A549 treated with Mapracorat at 1 μM for 4 hours (cell line): ENCODE data around the gene OBP2B. TPM values are rescaled to one million over a fixed set of nuclear protein-coding genes. Genes with fewer than 3 reads are reported as not detected.

Source experiments
- total RNA-seq: library from RNA; stranded (reverse); fragments of 200-300 nt; extraction: Qiagen RNA extraction; gene quantifications from 5 replicates; pipeline ENCODE4 v1.2.3, GENCODE V29; 2022

The OBP2B gene, protein sequence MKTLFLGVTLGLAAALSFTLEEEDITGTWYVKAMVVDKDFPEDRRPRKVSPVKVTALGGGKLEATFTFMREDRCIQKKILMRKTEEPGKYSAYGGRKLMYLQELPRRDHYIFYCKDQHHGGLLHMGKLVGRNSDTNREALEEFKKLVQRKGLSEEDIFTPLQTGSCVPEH
- total RNA-seq: not detected in 5 replicates

GRCh38 chr9:133208880-133209300 is at the start of gene OBP2B:
OBP2B (minus strand) TSS chr9:133209250; CDS start chr9:133209199, 51 bp downstream.

DNA sequence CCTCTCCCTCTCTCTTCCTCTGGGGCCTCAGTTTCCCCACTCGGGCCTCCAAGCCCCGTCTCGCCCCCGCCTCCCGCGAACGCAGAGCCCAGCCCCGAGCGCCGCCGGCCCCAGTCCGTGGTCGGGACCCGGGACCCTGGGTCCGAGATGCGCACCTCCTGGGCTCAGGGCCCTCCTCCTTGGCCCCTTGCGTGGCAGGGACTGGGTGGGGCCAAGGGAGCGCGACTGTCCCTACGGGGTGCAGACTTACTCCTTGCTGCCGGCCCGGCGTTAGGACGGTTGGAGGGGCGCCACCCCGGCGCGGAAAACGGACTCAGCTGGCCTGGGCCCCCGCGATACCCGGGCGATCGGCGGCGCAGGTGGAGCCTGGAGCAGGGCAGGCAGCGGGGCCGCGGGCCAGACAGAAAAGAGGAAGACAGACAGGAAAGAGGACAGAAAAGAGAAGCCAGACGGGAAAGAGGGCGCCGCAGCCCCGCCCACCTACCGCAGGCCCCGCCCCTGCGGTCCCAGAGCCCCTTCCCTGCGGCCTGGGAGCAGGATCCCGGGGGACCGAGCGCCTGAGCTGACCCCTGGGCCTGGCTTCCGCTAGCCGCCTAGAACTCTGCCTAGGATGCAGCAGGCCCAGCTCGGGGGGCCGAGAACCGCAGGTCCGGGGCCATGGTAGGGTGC is 45.4 kb downstream of the OBP2B start, which contains the start of gene GBGT1:
Gene GBGT1, minus strand, starts transcription at position 411 of the 669 bp plus-strand sequence. CDS start 1,502 bp downstream, outside the sequence.

Other genes starting within 250 kb of the OBP2B start
- gene GFI1B, start 230.6 kb downstream of the OBP2B start, total RNA-seq: 0.09 to 0.17 TPM (median 0.16 TPM) in 3 of 5 replicates, not detected in the others
- gene GTF3C5, start 178.3 kb downstream of the OBP2B start, total RNA-seq: 56.8 to 69.1 TPM (median 62.9 TPM) in 5 replicates
- gene CEL, start 147.3 kb downstream of the OBP2B start, total RNA-seq: 0.47 to 0.68 TPM (median 0.55 TPM) in 5 replicates
- gene RALGDS, start 88.0 kb downstream of the OBP2B start, total RNA-seq: 21.9 to 32.7 TPM (median 28.9 TPM) in 5 replicates
- gene GBGT1, start 45.3 kb downstream of the OBP2B start, total RNA-seq: 1.4 to 3.5 TPM (median 2.1 TPM) in 5 replicates
- gene ABO, start 66.0 kb upstream of the OBP2B start, total RNA-seq: not detected in 5 replicates
- 19.3 to 31.1 TPM (median 26.5 TPM) in 5 replicates for gene SURF6, start 126.9 kb upstream of the OBP2B start, total RNA-seq
- gene MED22, start 138.9 kb upstream of the OBP2B start, total RNA-seq: 20.7 to 33.2 TPM (median 30.3 TPM) in 5 replicates
- 3,324 to 3,521 TPM (median 3,436 TPM) in 5 replicates for gene RPL7A, start 139.0 kb upstream of the OBP2B start, total RNA-seq
- gene SURF1, start 147.2 kb upstream of the OBP2B start, total RNA-seq: 37.5 to 46.5 TPM (median 44.6 TPM) in 5 replicates
- gene SURF2, start 147.3 kb upstream of the OBP2B start, total RNA-seq: 41.3 to 54.5 TPM (median 43.0 TPM) in 5 replicates
- 176 to 200 TPM (median 199 TPM) in 5 replicates for gene SURF4, start 166.8 kb upstream of the OBP2B start, total RNA-seq
- gene STKLD1, start 167.1 kb upstream of the OBP2B start, total RNA-seq: 0.90 to 1.7 TPM (median 1.1 TPM) in 5 replicates
- 29.6 to 38.4 TPM (median 33.0 TPM) in 5 replicates for gene REXO4, start 208.8 kb upstream of the OBP2B start, total RNA-seq
- 0.42 to 0.64 TPM (median 0.49 TPM) in 5 replicates for gene ADAMTS13, start 213.1 kb upstream of the OBP2B start, total RNA-seq